SK-N-MC (cell line): ENCODE measurements around the gene SEC31B.

ENCODE experiments used
- EZH2 ChIP-seq: fragments of 200-600 bp; sonication (generic); IDR thresholded peaks from one replicate; pipeline ENCODE4 v1.6.1; 2017; ENCODE audit warnings: antibody characterized with exemption
- POLR2AphosphoS5 ChIP-seq: IDR thresholded peaks from 2 replicates; pipeline ENCODE4 v1.6.1; 2012; ENCODE audit warnings: mild to moderate bottlenecking, low read depth, low read length, borderline replicate concordance

DNA sequence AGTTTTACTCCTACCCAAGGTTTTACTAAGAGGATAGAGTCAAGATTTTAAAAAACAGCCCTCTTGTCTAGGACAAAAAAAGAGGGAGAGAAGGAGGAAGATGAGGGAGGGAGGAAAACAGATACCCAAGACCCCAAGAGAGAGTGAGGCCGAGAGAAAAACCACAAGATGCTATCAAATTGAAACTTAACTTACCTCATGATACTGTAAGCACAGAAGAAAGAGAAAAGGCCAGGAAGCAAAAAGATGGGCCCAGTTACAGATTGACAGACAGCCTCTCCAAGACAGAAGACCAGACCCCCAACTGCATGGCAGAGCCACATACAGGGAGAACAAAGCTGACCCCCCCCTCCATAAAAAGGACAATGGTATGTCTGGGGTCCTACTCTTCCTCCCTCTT lies 11.4 kb downstream of the SEC31B start:
- no peak for TF ChIP-seq POLR2AphosphoS5
- no peak for TF ChIP-seq EZH2
